HS-27A (cell line): ENCODE data around the gene LRRC14B.
"Not testable (repeated sequence)": the region's sequence is repeated elsewhere in the genome, so short reads cannot be mapped to it uniquely, and the experiment has no call there.

ENCODE experiments used
- DNase-seq: peaks from one replicate; pipeline ENCODE4 v3.0.0-alpha.2; 2012; ENCODE audit warnings: low read depth, missing footprints

The LRRC14B gene

GRCh38 chr5:160173-160510, 31.2 kb upstream of the LRRC14B start:
- no peak for DNase-seq

GRCh38 chr5:160921-161802, 30.1 kb upstream of the LRRC14B start:
- no peak for DNase-seq

GRCh38 chr5:161803-162110, 29.5 kb upstream of the LRRC14B start:
- DNase-seq = no peak

- no peak for DNase-seq
These were observed 29.1 kb upstream of the LRRC14B start for GRCh38 chr5:162190-162564.

GRCh38 chr5:162565-163337, 28.5 kb upstream of the LRRC14B start:
- DNase-seq = no peak

GRCh38 chr5:163338-163620, 28.0 kb upstream of the LRRC14B start:
- no peak for DNase-seq

- no peak for DNase-seq
These were observed 27.5 kb upstream of the LRRC14B start for GRCh38 chr5:163841-164240.

- DNase-seq = no peak
These were observed 27.1 kb upstream of the LRRC14B start for GRCh38 chr5:164244-164643.

GRCh38 chr5:164783-165182, 26.5 kb upstream of the LRRC14B start:
- DNase-seq = not testable (repeated sequence)

- no peak for DNase-seq
These were observed 24.6 kb upstream of the LRRC14B start for GRCh38 chr5:166441-167372.

GRCh38 chr5:167511-167910, 23.8 kb upstream of the LRRC14B start:
- DNase-seq = no peak

GRCh38 chr5:167982-168660, 23.2 kb upstream of the LRRC14B start:
- peak; percentile 77 for DNase-seq

- DNase-seq = no peak
These were observed 22.1 kb upstream of the LRRC14B start for GRCh38 chr5:169071-169727.

GRCh38 chr5:169728-170094, 21.6 kb upstream of the LRRC14B start:
- DNase-seq = no peak

- DNase-seq = no peak
These were observed 20.1 kb upstream of the LRRC14B start for GRCh38 chr5:170971-171800.

- DNase-seq = no peak
These were observed 19.4 kb upstream of the LRRC14B start for GRCh38 chr5:171801-172331.

- DNase-seq = no peak
These were observed 18.9 kb upstream of the LRRC14B start for GRCh38 chr5:172421-172820.

- DNase-seq = no peak
These were observed 18.4 kb upstream of the LRRC14B start for GRCh38 chr5:172841-173251.

GRCh38 chr5:173392-174290, 17.7 kb upstream of the LRRC14B start:
- no peak for DNase-seq

GRCh38 chr5:174291-174600, 17.0 kb upstream of the LRRC14B start:
- no peak for DNase-seq
